HTERT RPE-1 (cell line): ENCODE measurements around the gene ISLR.

Source experiments
- in situ Hi-C: fragments of 300-500 bp; cut with MboI; formaldehyde crosslinking; loops from 4 replicates; pipeline ENCODE4 v1.14.3; 2020; ENCODE audit warnings: low sequenced_read_pairs

ISLR gene

GRCh38 chr15:74209997-74210671, 36.6 kb downstream of the ISLR start:
- in situ Hi-C loops, result no loop called here

- in situ Hi-C loops, result no loop called here
Observed at GRCh38 chr15:74210729-74211128, 37.2 kb downstream of the ISLR start.

DNA sequence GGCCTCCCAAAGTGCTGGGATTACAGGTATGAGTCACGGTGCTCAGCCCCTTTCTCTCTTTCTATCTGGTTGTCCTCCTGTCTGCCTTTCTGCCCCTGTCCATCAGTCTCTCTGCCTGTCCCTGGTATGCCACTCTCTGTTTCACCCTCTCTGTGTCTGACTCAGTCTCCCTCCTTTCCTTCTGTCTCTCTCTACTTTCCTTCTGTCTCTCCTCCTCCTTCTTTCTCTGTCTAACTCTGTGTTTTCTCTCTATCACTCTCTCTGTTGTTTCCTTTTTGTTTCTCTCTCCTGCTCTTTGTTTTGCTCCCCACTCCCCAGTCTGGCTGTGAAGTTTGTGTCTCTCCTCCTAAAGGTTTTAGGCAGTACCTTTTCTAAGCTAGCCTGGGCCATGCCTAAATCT, 38.1 kb downstream of the ISLR start:
- in situ Hi-C loops, result no loop called here

- in situ Hi-C loops, result no loop called here
Observed at GRCh38 chr15:74212494-74212893, 39.0 kb downstream of the ISLR start.

GRCh38 chr15:74213858-74214284, 40.4 kb downstream of the ISLR start:
- in situ Hi-C loops, result no loop called here

GRCh38 chr15:74214324-74215021, 41.0 kb downstream of the ISLR start:
- in situ Hi-C loops, result no loop called here

DNA sequence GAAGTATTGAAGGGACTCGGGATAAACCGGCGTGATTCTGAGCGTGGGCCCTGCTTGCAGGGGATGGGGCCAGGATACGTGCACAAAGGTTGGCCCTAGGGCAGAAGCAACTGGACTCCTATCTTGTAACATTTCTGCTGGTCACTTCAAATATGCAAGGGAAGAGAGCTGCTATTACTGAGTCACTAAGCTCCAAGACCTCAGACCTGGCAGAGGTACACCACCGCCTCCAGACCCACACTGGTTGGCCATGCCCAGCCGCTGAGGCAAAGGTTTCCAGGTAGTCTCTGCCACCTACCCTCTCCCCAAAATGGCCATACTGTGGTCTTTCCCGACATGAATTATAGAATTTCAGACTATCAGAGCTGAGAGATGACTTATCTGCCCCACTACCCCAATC, 42.4 kb downstream of the ISLR start:
- in situ Hi-C loops, result no loop called here

- in situ Hi-C loops, result no loop called here
Observed at GRCh38 chr15:74216949-74217348, 43.4 kb downstream of the ISLR start.

DNA sequence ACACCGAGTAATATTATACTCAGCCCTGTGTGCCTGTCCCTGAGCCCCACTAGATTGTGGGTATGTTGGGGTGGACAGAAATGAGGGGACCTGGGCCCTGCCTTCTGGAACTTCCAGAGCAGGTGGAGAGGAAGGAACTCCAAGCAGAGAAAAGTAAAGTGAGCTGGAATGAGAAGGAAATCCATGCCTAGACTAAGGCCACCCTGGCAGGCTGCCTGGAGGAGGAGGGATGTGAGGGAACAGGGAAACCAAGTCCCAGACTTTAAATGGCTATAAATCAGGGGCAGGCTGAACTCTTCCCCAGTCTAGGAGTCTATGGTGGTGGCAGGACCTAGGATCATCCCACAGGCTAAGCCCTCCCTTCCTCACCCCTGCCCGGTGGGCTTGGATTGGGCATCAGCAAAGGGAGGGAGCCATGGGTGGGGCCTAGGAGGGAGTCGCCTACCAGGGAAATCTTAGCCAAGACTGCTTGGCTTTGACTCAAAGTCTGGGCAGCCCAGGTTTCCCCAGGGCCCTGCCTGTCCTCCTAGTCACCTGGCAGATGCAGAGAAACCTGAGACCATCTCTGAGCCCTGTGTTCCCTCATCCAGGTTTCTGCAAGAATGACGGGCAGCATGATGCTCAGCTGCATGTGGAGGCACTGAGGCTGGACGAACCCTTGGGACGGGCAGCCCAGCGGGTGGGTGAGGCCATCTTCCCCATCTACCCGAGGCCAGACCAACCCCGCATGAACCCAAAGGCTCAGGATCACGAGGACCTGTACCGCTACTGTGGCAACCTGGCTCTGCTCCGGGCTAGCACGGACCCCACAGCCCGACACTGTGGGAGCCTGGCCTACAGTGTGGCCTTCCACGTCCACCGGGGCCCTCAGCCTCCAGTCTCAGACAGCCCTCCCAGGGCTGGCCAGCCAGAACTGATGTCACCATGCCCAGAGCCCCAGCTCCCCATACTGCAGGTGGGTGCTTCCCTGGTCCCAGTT, 44.7 kb downstream of the ISLR start:
- in situ Hi-C loops, result no loop called here

- in situ Hi-C loops, result no loop called here
Observed at GRCh38 chr15:74220475-74221248, 47.2 kb downstream of the ISLR start.

GRCh38 chr15:74221399-74222239, 48.1 kb downstream of the ISLR start:
- in situ Hi-C loops, result no loop called here

DNA sequence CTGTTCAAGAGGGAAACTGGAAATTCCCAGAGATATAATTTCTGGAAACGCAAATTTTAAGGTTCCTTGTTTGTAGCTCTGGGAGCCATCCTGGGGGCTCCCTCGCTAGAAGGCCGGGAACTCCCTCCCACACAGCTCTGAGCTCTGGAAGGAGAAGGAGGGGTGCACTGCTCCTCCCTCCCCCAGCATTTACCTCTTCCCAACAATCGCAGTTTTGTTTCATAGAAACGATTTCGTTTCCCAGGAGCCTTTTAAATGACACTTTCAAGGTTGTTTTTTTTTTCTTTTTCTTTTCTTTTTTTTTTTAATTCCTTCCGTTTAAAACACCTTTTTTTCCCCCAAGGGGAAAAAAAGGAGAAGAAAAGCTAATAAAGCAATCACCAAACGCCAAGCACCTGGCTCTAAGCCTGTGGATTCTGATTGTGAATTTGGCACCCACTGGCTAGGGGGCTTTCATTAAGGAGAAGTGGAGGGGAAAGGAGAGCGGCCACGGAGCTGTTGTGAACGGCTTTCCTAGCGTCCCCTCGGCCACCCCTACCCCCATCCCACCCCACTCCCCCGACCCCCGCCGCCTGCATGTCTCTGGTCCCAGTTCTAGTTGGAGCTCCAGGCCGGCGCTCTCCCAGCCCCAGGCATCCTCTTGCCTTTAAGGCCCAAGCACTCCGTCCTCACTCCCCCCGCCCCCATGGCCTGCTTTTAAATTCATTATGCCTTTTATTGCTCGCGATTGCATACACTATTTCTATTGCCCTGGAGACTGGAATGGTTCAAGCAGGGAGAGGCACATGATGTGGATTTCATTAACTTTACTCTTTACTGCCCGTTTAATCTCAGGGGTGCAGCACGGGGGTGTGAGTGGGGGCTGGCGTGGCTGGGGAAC, 49.0 kb downstream of the ISLR start:
- in situ Hi-C loops, result no loop called here

DNA sequence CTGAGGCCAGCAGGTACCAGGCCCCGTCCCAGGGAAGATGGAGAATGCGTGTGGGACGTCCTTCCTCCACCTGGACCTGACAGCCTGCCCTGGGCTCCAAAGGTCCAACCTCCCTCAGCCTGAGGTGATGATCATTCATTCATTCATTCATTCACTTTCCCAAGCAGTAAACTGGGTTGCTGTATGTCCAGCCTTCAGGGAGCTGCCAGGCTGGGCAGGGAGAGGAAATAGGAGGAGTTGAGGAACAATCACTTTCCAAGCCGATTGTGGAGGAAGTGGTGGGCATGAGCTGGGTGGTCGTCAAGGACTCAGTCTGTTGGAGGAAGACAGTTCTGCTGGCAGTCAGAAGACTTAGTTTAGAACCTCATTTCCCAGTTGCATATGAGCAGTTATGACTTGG, 52.4 kb downstream of the ISLR start:
- in situ Hi-C loops, result no loop called here
